Measurements from ENCODE around the gene OS9. TPM values are rescaled to one million over a fixed set of nuclear protein-coding genes. Genes with fewer than 3 reads are reported as not detected.
A peak's percentile ranks its signal among the peaks of the same experiment; 100 is the strongest.

The OS9 gene
- total and polyA plus RNA-seq, 9 donors: 128 to 387 (median 200) TPM

DNA sequence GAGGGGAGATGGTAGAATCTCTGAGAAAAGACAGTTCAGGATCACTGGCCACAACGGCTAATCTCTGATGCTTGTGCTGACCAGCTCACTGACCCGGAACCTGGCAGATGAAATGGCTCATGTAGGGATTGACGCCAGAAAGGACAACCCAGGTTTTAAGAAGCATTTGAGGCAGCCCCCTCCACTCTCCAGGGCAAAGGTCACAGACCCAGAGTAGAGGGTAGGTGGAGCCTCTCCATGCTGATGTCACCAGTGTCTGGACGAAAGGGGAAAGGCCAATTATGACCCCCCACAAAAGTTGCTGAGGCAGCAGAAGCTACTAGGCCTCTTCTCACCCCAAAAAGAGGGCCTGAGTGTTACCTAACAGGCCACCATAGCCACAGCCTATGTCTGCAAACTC, 76.8 kb downstream of the OS9 start:
- DNase-seq: no peak
- Histone ChIP-seq H3K4me3 (no peak overlapping the region), H3K9me3 (no peaks in the 10 kb centered on the region), H3K27ac (peak overlapping the region in 1 of 2 donors; percentile 85), H3K27me3 (no peaks in the 10 kb centered on the region), H3K4me1 (ENCODE audit: insufficient read depth) (peaks cover 9% of the 10 kb centered on the region), H3K36me3 (no peaks in the 10 kb centered on the region)
- intact Hi-C loops (cut with DNase I): no loop called here
- no peak for TF ChIP-seq EP300 (IDR thresholded peaks at IDR 0.05)
- TF ChIP-seq, protein P1, sequence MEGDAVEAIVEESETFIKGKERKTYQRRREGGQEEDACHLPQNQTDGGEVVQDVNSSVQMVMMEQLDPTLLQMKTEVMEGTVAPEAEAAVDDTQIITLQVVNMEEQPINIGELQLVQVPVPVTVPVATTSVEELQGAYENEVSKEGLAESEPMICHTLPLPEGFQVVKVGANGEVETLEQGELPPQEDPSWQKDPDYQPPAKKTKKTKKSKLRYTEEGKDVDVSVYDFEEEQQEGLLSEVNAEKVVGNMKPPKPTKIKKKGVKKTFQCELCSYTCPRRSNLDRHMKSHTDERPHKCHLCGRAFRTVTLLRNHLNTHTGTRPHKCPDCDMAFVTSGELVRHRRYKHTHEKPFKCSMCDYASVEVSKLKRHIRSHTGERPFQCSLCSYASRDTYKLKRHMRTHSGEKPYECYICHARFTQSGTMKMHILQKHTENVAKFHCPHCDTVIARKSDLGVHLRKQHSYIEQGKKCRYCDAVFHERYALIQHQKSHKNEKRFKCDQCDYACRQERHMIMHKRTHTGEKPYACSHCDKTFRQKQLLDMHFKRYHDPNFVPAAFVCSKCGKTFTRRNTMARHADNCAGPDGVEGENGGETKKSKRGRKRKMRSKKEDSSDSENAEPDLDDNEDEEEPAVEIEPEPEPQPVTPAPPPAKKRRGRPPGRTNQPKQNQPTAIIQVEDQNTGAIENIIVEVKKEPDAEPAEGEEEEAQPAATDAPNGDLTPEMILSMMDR (IDR thresholded peaks at IDR 0.05): no peak
- no peak for TF ChIP-seq POLR2A (IDR thresholded peaks at IDR 0.05)
- WGBS, 3 donors: 80 to 89% (median 83%) methylated on average over 4 of the region's 4 CpGs

Small RNA genes within 50 kb of the gene (microRNA-seq; reads per million reads assigned to microRNA genes)
- 0 reads per million in 3 donors for gene MIR6759

Other genes starting within 250 kb of the OS9 start
- not detected for gene INHBE, start 238.8 kb upstream of the OS9 start, total RNA-seq
- not detected for gene INHBE, start 238.8 kb upstream of the OS9 start, polyA plus RNA-seq
- 1 to 10 TPM in 2 of 7 donors, under 1 TPM in 4, not detected in 1; 0.48 to 4.1 (median 0.74) TPM for gene GLI1, start 234.3 kb upstream of the OS9 start, total RNA-seq
- 1 to 10 TPM; 2.2 to 4.1 TPM for gene GLI1, start 234.3 kb upstream of the OS9 start, polyA plus RNA-seq
- gene ARHGAP9, start 214.3 kb upstream of the OS9 start, total RNA-seq: 1 to 10 TPM; 2.7 to 8.0 (median 4.2) TPM
- gene ARHGAP9, start 214.3 kb upstream of the OS9 start, polyA plus RNA-seq: 1 to 10 TPM; 2.6 to 9.5 TPM
- gene MARS1, start 206.1 kb upstream of the OS9 start, total RNA-seq: 100 to 1,000 TPM in 2 of 7 donors, 10 to 100 TPM in 5; 21.1 to 479 (median 66.4) TPM
- 10 to 100 TPM; 30.8 to 87.4 TPM for gene MARS1, start 206.1 kb upstream of the OS9 start, polyA plus RNA-seq
- gene DDIT3, start 173.6 kb upstream of the OS9 start, total RNA-seq: 10 to 100 TPM; 22.1 to 84.9 (median 29.2) TPM
- gene DDIT3, start 173.6 kb upstream of the OS9 start, polyA plus RNA-seq: 10 to 100 TPM; 34.9 to 62.1 TPM
- 100 to 1,000 TPM in 2 of 7 donors, 10 to 100 TPM in 5; 25.2 to 122 (median 79.7) TPM for gene MBD6, start 171.3 kb upstream of the OS9 start, total RNA-seq
- gene MBD6, start 171.3 kb upstream of the OS9 start, polyA plus RNA-seq: 10 to 100 TPM; 18.1 to 35.0 TPM
- 100 to 1,000 TPM in 1 of 7 donors, 10 to 100 TPM in 6; 70.7 to 100 (median 97.4) TPM for gene DCTN2, start 146.9 kb upstream of the OS9 start, total RNA-seq
- 100 to 1,000 TPM; 128 to 226 TPM for gene DCTN2, start 146.9 kb upstream of the OS9 start, polyA plus RNA-seq
- gene KIF5A, start 144.1 kb upstream of the OS9 start, total RNA-seq: under 1 TPM in 6 of 7 donors, not detected in 1; 0.08 to 0.48 (median 0.30) TPM
- under 1 TPM; 0.15 to 0.48 TPM for gene KIF5A, start 144.1 kb upstream of the OS9 start, polyA plus RNA-seq
- 10 to 100 TPM; 16.9 to 30.4 (median 21.2) TPM for gene PIP4K2C, start 102.9 kb upstream of the OS9 start, total RNA-seq
- 10 to 100 TPM; 13.1 to 42.0 TPM for gene PIP4K2C, start 102.9 kb upstream of the OS9 start, polyA plus RNA-seq
- gene DTX3, start 89.3 kb upstream of the OS9 start, total RNA-seq: 10 to 100 TPM; 50.0 to 75.2 (median 57.8) TPM
- 10 to 100 TPM; 37.9 to 56.2 TPM for gene DTX3, start 89.3 kb upstream of the OS9 start, polyA plus RNA-seq
- gene ARHGEF25, start 82.7 kb upstream of the OS9 start, total RNA-seq: 10 to 100 TPM; 22.1 to 48.4 (median 37.1) TPM
- 10 to 100 TPM; 47.4 to 48.8 TPM for gene ARHGEF25, start 82.7 kb upstream of the OS9 start, polyA plus RNA-seq
- gene B4GALNT1, start 60.9 kb upstream of the OS9 start, total RNA-seq: 1 to 10 TPM in 1 of 7 donors, under 1 TPM in 6; 0.28 to 1.5 (median 0.56) TPM
- 1 to 10 TPM in 1 of 2 donors, under 1 TPM in 1; 0.22 to 1.3 TPM for gene B4GALNT1, start 60.9 kb upstream of the OS9 start, polyA plus RNA-seq
- gene AGAP2, start 44.6 kb downstream of the OS9 start, total RNA-seq: under 1 TPM; 0.34 to 0.99 (median 0.60) TPM
- 1 to 10 TPM in 1 of 2 donors, under 1 TPM in 1; 0.33 to 1.3 TPM for gene AGAP2, start 44.6 kb downstream of the OS9 start, polyA plus RNA-seq
- gene TSPAN31, start 50.9 kb downstream of the OS9 start, total RNA-seq: 10 to 100 TPM; 27.7 to 64.0 (median 32.5) TPM
- gene TSPAN31, start 50.9 kb downstream of the OS9 start, polyA plus RNA-seq: 10 to 100 TPM; 44.0 to 63.7 TPM
- 100 to 1,000 TPM; 111 to 175 (median 122) TPM for gene CDK4, start 58.2 kb downstream of the OS9 start, total RNA-seq
- gene CDK4, start 58.2 kb downstream of the OS9 start, polyA plus RNA-seq: 100 to 1,000 TPM in 1 of 2 donors, 10 to 100 TPM in 1; 82.7 to 127 TPM
- gene MARCHF9, start 61.0 kb downstream of the OS9 start, total RNA-seq: 10 to 100 TPM in 1 of 7 donors, 1 to 10 TPM in 6; 5.0 to 15.2 (median 7.7) TPM
- 1 to 10 TPM; 5.0 to 7.9 TPM for gene MARCHF9, start 61.0 kb downstream of the OS9 start, polyA plus RNA-seq
- 1 to 10 TPM in 4 of 7 donors, under 1 TPM in 3; 0.12 to 2.5 (median 1.0) TPM for gene CYP27B1, start 72.9 kb downstream of the OS9 start, total RNA-seq
- under 1 TPM; 0.18 to 0.30 TPM for gene CYP27B1, start 72.9 kb downstream of the OS9 start, polyA plus RNA-seq
- gene METTL1, start 78.0 kb downstream of the OS9 start, total RNA-seq: 10 to 100 TPM in 6 of 7 donors, 1 to 10 TPM in 1; 5.7 to 48.6 (median 26.4) TPM
- 10 to 100 TPM; 10.6 to 29.3 TPM for gene METTL1, start 78.0 kb downstream of the OS9 start, polyA plus RNA-seq
- 10 to 100 TPM; 11.0 to 18.0 (median 15.2) TPM for gene EEF1AKMT3, start 78.5 kb downstream of the OS9 start, total RNA-seq
- gene EEF1AKMT3, start 78.5 kb downstream of the OS9 start, polyA plus RNA-seq: 10 to 100 TPM; 10.4 to 15.0 TPM
- 10 to 100 TPM; 13.2 to 23.0 (median 20.1) TPM for gene TSFM, start 88.7 kb downstream of the OS9 start, total RNA-seq
- gene TSFM, start 88.7 kb downstream of the OS9 start, polyA plus RNA-seq: 10 to 100 TPM; 17.5 to 28.1 TPM
- 1 to 10 TPM; 1.4 to 5.3 (median 4.7) TPM for gene AVIL, start 124.6 kb downstream of the OS9 start, total RNA-seq
- 1 to 10 TPM; 2.9 to 8.1 TPM for gene AVIL, start 124.6 kb downstream of the OS9 start, polyA plus RNA-seq
- 100 to 1,000 TPM in 6 of 7 donors, 10 to 100 TPM in 1; 73.1 to 212 (median 189) TPM for gene CTDSP2, start 152.6 kb downstream of the OS9 start, total RNA-seq
- 100 to 1,000 TPM in 1 of 2 donors, 10 to 100 TPM in 1; 94.8 to 165 TPM for gene CTDSP2, start 152.6 kb downstream of the OS9 start, polyA plus RNA-seq
- 1 to 10 TPM; 2.7 to 5.5 (median 5.1) TPM for gene ATP23, start 247.4 kb downstream of the OS9 start, total RNA-seq
- gene ATP23, start 247.4 kb downstream of the OS9 start, polyA plus RNA-seq: 1 to 10 TPM; 3.6 to 4.0 TPM